HG02798 (cell line): ENCODE measurements around the gene BCL2L12.

Experiments used
- ATAC-seq: cut with Tn5 transposase; IDR thresholded peaks from one replicate; pipeline ENCODE4 v1.9.1; 2021; ENCODE audit warnings: mild to moderate bottlenecking; ENCODE audit not compliant: unreplicated experiment, poor library complexity

BCL2L12 gene

GRCh38 chr19:49641688-49642491 is 23.8 kb upstream of the BCL2L12 start, which contains the start of gene SCAF1:
Gene SCAF1 (plus strand): TSS chr19:49642209. CDS start chr19:49645027, 2,818 bp downstream.
- peak; percentile 72 for ATAC-seq

GRCh38 chr19:49642492-49643035 is 23.2 kb upstream of the BCL2L12 start:
- no peak for ATAC-seq

GRCh38 chr19:49643466-49643865 is 22.3 kb upstream of the BCL2L12 start:
- no peak for ATAC-seq

- no peak for ATAC-seq
Observed at GRCh38 chr19:49645592-49645991, 20.1 kb upstream of the BCL2L12 start.

- no peak for ATAC-seq
Observed at GRCh38 chr19:49645995-49646394, 19.7 kb upstream of the BCL2L12 start.

GRCh38 chr19:49646586-49646985 is 19.1 kb upstream of the BCL2L12 start:
- ATAC-seq: no peak

GRCh38 chr19:49651029-49651819 is 14.5 kb upstream of the BCL2L12 start:
- ATAC-seq: no peak

GRCh38 chr19:49651820-49652550 is 13.7 kb upstream of the BCL2L12 start:
- no peak for ATAC-seq

- no peak for ATAC-seq
Observed at GRCh38 chr19:49652551-49653465, 12.9 kb upstream of the BCL2L12 start.

- ATAC-seq: no peak
Observed at GRCh38 chr19:49653466-49653806, 12.3 kb upstream of the BCL2L12 start.

GRCh38 chr19:49654581-49654980 is 11.2 kb upstream of the BCL2L12 start:
- ATAC-seq: no peak

- no peak for ATAC-seq
Observed at GRCh38 chr19:49655570-49656455, 9.9 kb upstream of the BCL2L12 start.

GRCh38 chr19:49656456-49657109 is 9.2 kb upstream of the BCL2L12 start:
- ATAC-seq: no peak

- no peak for ATAC-seq
Observed at GRCh38 chr19:49657493-49658138, 8.1 kb upstream of the BCL2L12 start.

GRCh38 chr19:49658139-49658517 is 7.6 kb upstream of the BCL2L12 start:
- no peak for ATAC-seq

GRCh38 chr19:49658566-49659442 is 6.9 kb upstream of the BCL2L12 start:
- ATAC-seq: no peak
